HepG2 (cell line): ENCODE data around the gene UGT1A7.

Source experiments
- BCL6 ChIP-seq: IDR thresholded peaks from 2 replicates; pipeline ENCODE4 v1.6.1; 2016; ENCODE audit warnings: missing genetic modification reagents, missing compliant biosample characterization
- CTCF ChIP-seq: sonication (generic); formaldehyde crosslinking; IDR thresholded peaks from 2 replicates; pipeline ENCODE4 v1.5.0; 2020; ENCODE audit warnings: mild to moderate bottlenecking, missing genetic modification reagents, moderate library complexity
- KLF6 ChIP-seq: IDR thresholded peaks from 2 replicates; pipeline ENCODE4 v1.8.0; 2016; ENCODE audit warnings: missing biosample characterization, missing genetic modification reagents
- LBX2 ChIP-seq: sonication (generic); formaldehyde crosslinking; IDR thresholded peaks from 2 replicates; pipeline ENCODE4 v1.5.0; 2020; ENCODE audit warnings: missing genetic modification reagents, mild to moderate bottlenecking, borderline replicate concordance
- MAX ChIP-seq: IDR thresholded peaks from 2 replicates; pipeline ENCODE4 v1.6.1; 2012; ENCODE audit warnings: inconsistent platforms
- MXI1 ChIP-seq: IDR thresholded peaks from 3 replicates; pipeline ENCODE4 v1.6.1; 2012; ENCODE audit warnings: low read depth, low read length, inconsistent platforms, borderline replicate concordance
- PAX8 ChIP-seq: sonication (generic); formaldehyde crosslinking; IDR thresholded peaks from 2 replicates; pipeline ENCODE4 v1.8.0; 2022; ENCODE audit warnings: mild to moderate bottlenecking, missing genetic modification reagents, borderline replicate concordance
- PHF5A ChIP-seq: IDR thresholded peaks from one replicate; pipeline ENCODE4 v1.6.1; 2018; ENCODE audit warnings: low read depth, missing genetic modification reagents; ENCODE audit not compliant: unreplicated experiment
- POLR2AphosphoS5 ChIP-seq: IDR thresholded peaks from 2 replicates; pipeline ENCODE4 v1.6.1; 2012; ENCODE audit warnings: low read depth, low read length
- PTBP1 ChIP-seq: fragments of 200-400 bp; formaldehyde crosslinking; IDR thresholded peaks from 2 replicates; pipeline ENCODE4 v1.6.1; 2018; ENCODE audit warnings: low read length, low read depth; ENCODE audit not compliant: poor library complexity, severe bottlenecking
- SMC3 ChIP-seq: IDR thresholded peaks from 2 replicates; pipeline ENCODE4 v1.6.1; 2011; ENCODE audit warnings: low read length, improper control_type of control experiment
- ZBTB26 ChIP-seq: IDR thresholded peaks from 2 replicates; pipeline ENCODE4 v1.6.1; 2016; ENCODE audit warnings: missing compliant biosample characterization, missing genetic modification reagents, borderline replicate concordance

GRCh38 chr2:233706720-233707119, 25.0 kb downstream of the UGT1A7 start:
- TF ChIP-seq CTCF (CRISPR knock-in tag), result no peak
- TF ChIP-seq BCL6 (CRISPR knock-in tag), result no peak
- TF ChIP-seq MAX, result no peak
- TF ChIP-seq ZBTB26 (CRISPR knock-in tag), result no peak
- no peak for TF ChIP-seq KLF6 (CRISPR knock-in tag)
- TF ChIP-seq LBX2 (CRISPR knock-in tag), result no peak
- TF ChIP-seq PHF5A (CRISPR knock-in tag), result no peak
- TF ChIP-seq PAX8 (CRISPR knock-in tag), result no peak
- no peak for TF ChIP-seq POLR2AphosphoS5
- TF ChIP-seq MXI1, result no peak
- no peak for TF ChIP-seq PTBP1
- no peak for TF ChIP-seq SMC3
